ENCODE data around the gene DZANK1. TPM values are rescaled to one million over a fixed set of nuclear protein-coding genes. Genes with fewer than 3 reads are reported as not detected.

Gene DZANK1
- polyA plus RNA-seq, 1 donor from 2014 or later = 10.6 TPM

DNA sequence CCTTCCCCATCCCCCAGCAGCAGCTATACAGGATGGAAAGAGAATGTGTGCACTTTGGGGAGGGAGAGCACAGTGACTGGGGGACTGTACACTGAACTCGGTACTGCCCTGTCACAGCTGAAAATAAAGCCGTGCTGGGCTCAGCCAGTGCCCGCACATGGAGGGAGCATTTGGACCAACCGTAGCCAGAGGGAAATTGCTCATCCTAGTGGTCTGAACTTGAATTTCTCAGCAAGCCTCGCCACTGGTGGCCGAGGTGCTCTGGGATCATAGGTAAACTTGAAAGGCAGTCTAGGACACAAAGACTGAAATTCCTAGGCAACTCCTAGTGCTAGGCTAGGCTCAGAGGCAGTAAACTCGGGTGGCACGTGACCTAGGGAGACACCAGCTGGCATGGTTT is 61.0 kb downstream of the DZANK1 start:
- Histone ChIP-seq H3K4me2 (ENCODE audit: low read length) (no peak overlapping the region), H3K9ac (ENCODE audit: low read length) (no peak overlapping the region), H3K79me2 (replicated peaks; ENCODE audit: insufficient read depth, low read length) (no peaks in the 10 kb centered on the region), H3K36me3 (ENCODE audit: insufficient read depth, low read length) (no peaks in the 10 kb centered on the region), H3K27me3 (ENCODE audit: insufficient read depth, low read depth, low read length) (no peaks in the 10 kb centered on the region), H3F3A (ENCODE audit: insufficient read depth, low read length, poor library complexity, severe bottlenecking) (no peaks in the 10 kb centered on the region), H2AFZ (ENCODE audit: low read depth, low read length) (no peak overlapping the region), H3K9me3 (ENCODE audit: low read length) (no peaks in the 10 kb centered on the region), H4K20me1 (ENCODE audit: insufficient read depth) (no peaks in the 10 kb centered on the region), H3K9me2 (ENCODE audit: insufficient read depth, low read length) (no peaks in the 10 kb centered on the region), H3K4me3 (ENCODE audit: low read length) (no peak overlapping the region), H3K27ac (ENCODE audit: low read length) (no peak overlapping the region)
- TF ChIP-seq, protein P1, sequence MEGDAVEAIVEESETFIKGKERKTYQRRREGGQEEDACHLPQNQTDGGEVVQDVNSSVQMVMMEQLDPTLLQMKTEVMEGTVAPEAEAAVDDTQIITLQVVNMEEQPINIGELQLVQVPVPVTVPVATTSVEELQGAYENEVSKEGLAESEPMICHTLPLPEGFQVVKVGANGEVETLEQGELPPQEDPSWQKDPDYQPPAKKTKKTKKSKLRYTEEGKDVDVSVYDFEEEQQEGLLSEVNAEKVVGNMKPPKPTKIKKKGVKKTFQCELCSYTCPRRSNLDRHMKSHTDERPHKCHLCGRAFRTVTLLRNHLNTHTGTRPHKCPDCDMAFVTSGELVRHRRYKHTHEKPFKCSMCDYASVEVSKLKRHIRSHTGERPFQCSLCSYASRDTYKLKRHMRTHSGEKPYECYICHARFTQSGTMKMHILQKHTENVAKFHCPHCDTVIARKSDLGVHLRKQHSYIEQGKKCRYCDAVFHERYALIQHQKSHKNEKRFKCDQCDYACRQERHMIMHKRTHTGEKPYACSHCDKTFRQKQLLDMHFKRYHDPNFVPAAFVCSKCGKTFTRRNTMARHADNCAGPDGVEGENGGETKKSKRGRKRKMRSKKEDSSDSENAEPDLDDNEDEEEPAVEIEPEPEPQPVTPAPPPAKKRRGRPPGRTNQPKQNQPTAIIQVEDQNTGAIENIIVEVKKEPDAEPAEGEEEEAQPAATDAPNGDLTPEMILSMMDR (IDR thresholded peaks at IDR 0.05; ENCODE audit: poor library complexity, severe bottlenecking) = no peak
- TF ChIP-seq, protein P2, sequence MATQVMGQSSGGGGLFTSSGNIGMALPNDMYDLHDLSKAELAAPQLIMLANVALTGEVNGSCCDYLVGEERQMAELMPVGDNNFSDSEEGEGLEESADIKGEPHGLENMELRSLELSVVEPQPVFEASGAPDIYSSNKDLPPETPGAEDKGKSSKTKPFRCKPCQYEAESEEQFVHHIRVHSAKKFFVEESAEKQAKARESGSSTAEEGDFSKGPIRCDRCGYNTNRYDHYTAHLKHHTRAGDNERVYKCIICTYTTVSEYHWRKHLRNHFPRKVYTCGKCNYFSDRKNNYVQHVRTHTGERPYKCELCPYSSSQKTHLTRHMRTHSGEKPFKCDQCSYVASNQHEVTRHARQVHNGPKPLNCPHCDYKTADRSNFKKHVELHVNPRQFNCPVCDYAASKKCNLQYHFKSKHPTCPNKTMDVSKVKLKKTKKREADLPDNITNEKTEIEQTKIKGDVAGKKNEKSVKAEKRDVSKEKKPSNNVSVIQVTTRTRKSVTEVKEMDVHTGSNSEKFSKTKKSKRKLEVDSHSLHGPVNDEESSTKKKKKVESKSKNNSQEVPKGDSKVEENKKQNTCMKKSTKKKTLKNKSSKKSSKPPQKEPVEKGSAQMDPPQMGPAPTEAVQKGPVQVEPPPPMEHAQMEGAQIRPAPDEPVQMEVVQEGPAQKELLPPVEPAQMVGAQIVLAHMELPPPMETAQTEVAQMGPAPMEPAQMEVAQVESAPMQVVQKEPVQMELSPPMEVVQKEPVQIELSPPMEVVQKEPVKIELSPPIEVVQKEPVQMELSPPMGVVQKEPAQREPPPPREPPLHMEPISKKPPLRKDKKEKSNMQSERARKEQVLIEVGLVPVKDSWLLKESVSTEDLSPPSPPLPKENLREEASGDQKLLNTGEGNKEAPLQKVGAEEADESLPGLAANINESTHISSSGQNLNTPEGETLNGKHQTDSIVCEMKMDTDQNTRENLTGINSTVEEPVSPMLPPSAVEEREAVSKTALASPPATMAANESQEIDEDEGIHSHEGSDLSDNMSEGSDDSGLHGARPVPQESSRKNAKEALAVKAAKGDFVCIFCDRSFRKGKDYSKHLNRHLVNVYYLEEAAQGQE (IDR thresholded peaks at IDR 0.05; ENCODE audit: borderline replicate concordance) = no peak
- TF ChIP-seq POLR2AphosphoS5 (IDR thresholded peaks at IDR 0.05) (no peak), TAF1 (IDR thresholded peaks at IDR 0.05; ENCODE audit: low read depth) (no peak), MXI1 (conservative IDR thresholded peaks at IDR 0.05; ENCODE audit: poor library complexity, severe bottlenecking) (no peak), RAD21 (conservative IDR thresholded peaks at IDR 0.05) (no peak), EZH2 (IDR thresholded peaks at IDR 0.05; ENCODE audit: borderline replicate concordance, insufficient read depth, low read length, poor library complexity, severe bottlenecking) (no peak), EP300 (conservative IDR thresholded peaks at IDR 0.05; ENCODE audit: poor library complexity, severe bottlenecking) (no peak), SMC3 (conservative IDR thresholded peaks at IDR 0.05; ENCODE audit: poor library complexity) (no peak)

DNA sequence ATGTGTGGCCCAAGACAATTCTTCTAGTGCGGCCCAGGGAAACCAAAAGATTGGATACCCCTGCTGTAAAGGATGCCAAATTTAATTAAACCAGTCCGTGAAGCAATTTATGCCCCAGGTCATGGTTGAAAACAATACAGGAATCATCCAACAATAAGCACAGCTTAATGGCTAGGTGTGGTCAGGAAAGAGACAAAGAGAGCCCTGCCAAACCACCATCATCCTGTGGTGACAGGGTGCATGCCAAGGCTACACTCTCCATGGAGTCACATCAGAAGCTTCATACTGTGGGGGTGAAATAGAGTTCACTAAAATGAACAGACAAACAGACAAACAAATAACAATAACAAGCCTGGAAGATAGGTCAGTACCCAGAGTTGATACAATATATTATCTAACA is 62.7 kb downstream of the DZANK1 start:
- H3K79me2 ChIP-seq (replicated peaks; ENCODE audit: insufficient read depth, low read length) = no peaks in the 10 kb centered on the region
- no peak overlapping the region for H3K27ac ChIP-seq (ENCODE audit: low read length)
- H3K9me2 ChIP-seq (ENCODE audit: insufficient read depth, low read length) = no peaks in the 10 kb centered on the region
- H3F3A ChIP-seq (ENCODE audit: insufficient read depth, low read length, poor library complexity, severe bottlenecking) = no peaks in the 10 kb centered on the region
- H2AFZ ChIP-seq (ENCODE audit: low read depth, low read length) = no peak overlapping the region
- no peak for TF ChIP-seq SMC3 (conservative IDR thresholded peaks at IDR 0.05; ENCODE audit: poor library complexity)
- no peak for TF ChIP-seq POLR2AphosphoS5 (IDR thresholded peaks at IDR 0.05)
- no peak for TF ChIP-seq TAF1 (IDR thresholded peaks at IDR 0.05; ENCODE audit: low read depth)
- TF ChIP-seq, protein P1 (IDR thresholded peaks at IDR 0.05; ENCODE audit: poor library complexity, severe bottlenecking) = no peak
- no peak for TF ChIP-seq EZH2 (IDR thresholded peaks at IDR 0.05; ENCODE audit: borderline replicate concordance, insufficient read depth, low read length, poor library complexity, severe bottlenecking)
- no peak for TF ChIP-seq MXI1 (conservative IDR thresholded peaks at IDR 0.05; ENCODE audit: poor library complexity, severe bottlenecking)
- no peak for TF ChIP-seq RAD21 (conservative IDR thresholded peaks at IDR 0.05)
- TF ChIP-seq, protein P2 (IDR thresholded peaks at IDR 0.05; ENCODE audit: borderline replicate concordance) = no peak
- TF ChIP-seq EP300 (conservative IDR thresholded peaks at IDR 0.05; ENCODE audit: poor library complexity, severe bottlenecking) = no peak
- no peaks in the 10 kb centered on the region for H4K20me1 ChIP-seq (ENCODE audit: insufficient read depth)
- no peaks in the 10 kb centered on the region for H3K9me3 ChIP-seq (ENCODE audit: low read length)
- H3K9ac ChIP-seq (ENCODE audit: low read length) = no peak overlapping the region
- H3K4me2 ChIP-seq (ENCODE audit: low read length) = no peak overlapping the region
- H3K27me3 ChIP-seq (ENCODE audit: insufficient read depth, low read depth, low read length) = no peaks in the 10 kb centered on the region
- H3K36me3 ChIP-seq (ENCODE audit: insufficient read depth, low read length) = no peaks in the 10 kb centered on the region
- no peak overlapping the region for H3K4me3 ChIP-seq (ENCODE audit: low read length)
